GM23338 (cell line): ENCODE results near the gene PDE4D. TPM values are rescaled to one million over a fixed set of nuclear protein-coding genes. Genes with fewer than 3 reads are reported as not detected.

Experiments
- ATAC-seq: fragments of 200-7000 bp; cut with Tn5 transposase; 3 replicates; pipeline ENCODE4 v1.9.1; 2020
- DNase-seq: peaks from one replicate; pipeline ENCODE4 v3.0.0-alpha.2; 2015; ENCODE audit warnings: low spot score
- H2AFZ ChIP-seq: fragments of 200-600 bp; sonication (generic); 2 replicates; pipeline ENCODE4 v1.8.0; 2016; ENCODE audit warnings: antibody characterized with exemption, mild to moderate bottlenecking, moderate library complexity
- H3F3A ChIP-seq: fragments of 200-600 bp; sonication (generic); replicated peaks from 2 replicates; pipeline ENCODE4 v1.8.0; 2017; ENCODE audit warnings: antibody characterized with exemption, mixed run types, low read depth
- H3K27ac ChIP-seq: fragments of 200-600 bp; sonication (generic); 2 replicates; pipeline ENCODE4 v1.6.1; 2016; ENCODE audit warnings: low read depth
- H3K27me3 ChIP-seq: fragments of 200-600 bp; sonication (generic); 2 replicates; pipeline ENCODE4 v1.8.0; 2016; ENCODE audit warnings: mild to moderate bottlenecking, mixed run types, moderate library complexity; ENCODE audit not compliant: insufficient read depth
- H3K36me3 ChIP-seq: fragments of 200-600 bp; sonication (generic); 2 replicates; pipeline ENCODE4 v1.8.0; 2016; ENCODE audit warnings: mild to moderate bottlenecking; ENCODE audit not compliant: insufficient read depth
- H3K4me1 ChIP-seq: fragments of 200-600 bp; sonication (generic); 2 replicates; pipeline ENCODE4 v1.8.0; 2016; ENCODE audit warnings: mild to moderate bottlenecking, moderate library complexity; ENCODE audit not compliant: insufficient read depth
- H3K4me2 ChIP-seq: fragments of 200-600 bp; sonication (generic); 2 replicates; pipeline ENCODE4 v1.7.1; 2017; ENCODE audit warnings: mixed run types
- H3K4me3 ChIP-seq: fragments of 200-600 bp; sonication (generic); 2 replicates; pipeline ENCODE4 v1.6.1; 2016; ENCODE audit warnings: mixed run types
- H3K79me2 ChIP-seq: fragments of 200-600 bp; sonication (generic); replicated peaks from 2 replicates; pipeline ENCODE4 v1.8.0; 2017; ENCODE audit warnings: mild to moderate bottlenecking; ENCODE audit not compliant: insufficient read depth
- H3K9me2 ChIP-seq: fragments of 200-600 bp; sonication (generic); 2 replicates; pipeline ENCODE4 v1.8.0; 2017; ENCODE audit not compliant: insufficient read depth
- H4K20me1 ChIP-seq: fragments of 200-600 bp; sonication (generic); replicated peaks from 2 replicates; pipeline ENCODE4 v1.8.0; 2017; ENCODE audit warnings: mild to moderate bottlenecking; ENCODE audit not compliant: insufficient read depth
- H3K27ac Mint-ChIP-seq: 2 replicates; pipeline ENCODE4 v1.8.0; 2020; ENCODE audit warnings: inconsistent platforms, mild to moderate bottlenecking, moderate library complexity, mixed read lengths
- H3K27me3 Mint-ChIP-seq: 3 replicates; pipeline ENCODE4 v1.8.0; 2022; ENCODE audit warnings: low read depth, mild to moderate bottlenecking, moderate library complexity, mixed read lengths, inconsistent platforms; ENCODE audit not compliant: insufficient read depth, poor library complexity
- H3K36me3 Mint-ChIP-seq: 3 replicates; pipeline ENCODE4 v1.8.0; 2021; ENCODE audit warnings: low read depth, mild to moderate bottlenecking, inconsistent platforms, moderate library complexity, mixed read lengths
- H3K4me1 Mint-ChIP-seq: 3 replicates; pipeline ENCODE4 v1.8.0; 2020; ENCODE audit warnings: mild to moderate bottlenecking, inconsistent platforms, mixed read lengths
- H3K4me3 Mint-ChIP-seq: 3 replicates; pipeline ENCODE4 v1.8.0; 2021; ENCODE audit warnings: moderate library complexity, mild to moderate bottlenecking, inconsistent platforms, mixed read lengths
- H3K9me3 Mint-ChIP-seq: 3 replicates; pipeline ENCODE4 v1.8.0; 2020; ENCODE audit warnings: moderate library complexity, mild to moderate bottlenecking, inconsistent platforms, mixed read lengths
- CREB1 ChIP-seq: fragments of 250-450 bp; sonication (Bioruptor Pico); IDR thresholded peaks from 2 replicates; pipeline ENCODE4 v1.5.0; 2020; ENCODE audit warnings: low read depth, mild to moderate bottlenecking, moderate library complexity
- ETS1 ChIP-seq: IDR thresholded peaks from 2 replicates; pipeline ENCODE4 v1.6.1; 2016; ENCODE audit warnings: antibody characterized with exemption
- EZH2 ChIP-seq: fragments of 200-600 bp; sonication (generic); IDR thresholded peaks from one replicate; pipeline ENCODE4 v1.8.0; 2017; ENCODE audit warnings: antibody characterized with exemption, mild to moderate bottlenecking, low read depth; ENCODE audit not compliant: unreplicated experiment
- EZH2phosphoT487 ChIP-seq: fragments of 200-600 bp; sonication (generic); IDR thresholded peaks from one replicate; pipeline ENCODE4 v1.8.1; 2018; ENCODE audit warnings: antibody characterized with exemption; ENCODE audit not compliant: unreplicated experiment
- JUNB ChIP-seq: IDR thresholded peaks from one replicate; pipeline ENCODE4 v1.6.1; 2016; ENCODE audit warnings: antibody characterized with exemption; ENCODE audit not compliant: unreplicated experiment
- NANOG ChIP-seq: IDR thresholded peaks from 2 replicates; pipeline ENCODE4 v1.6.1; 2016; ENCODE audit warnings: antibody characterized with exemption, borderline replicate concordance
- POLR2AphosphoS5 ChIP-seq: IDR thresholded peaks from 2 replicates; pipeline ENCODE4 v1.6.1; 2016; ENCODE audit warnings: antibody characterized with exemption, low read depth
- STAT1 ChIP-seq: IDR thresholded peaks from one replicate; pipeline ENCODE4 v1.6.1; 2016; ENCODE audit warnings: antibody characterized with exemption; ENCODE audit not compliant: unreplicated experiment
- ZNF114 ChIP-seq: fragments of 250-450 bp; sonication (Bioruptor Pico); IDR thresholded peaks from 2 replicates; pipeline ENCODE4 v1.5.0; 2020; ENCODE audit warnings: mild to moderate bottlenecking, moderate library complexity
- ZNF331 ChIP-seq: fragments of 250-450 bp; sonication (Bioruptor Pico); IDR thresholded peaks from 2 replicates; pipeline ENCODE4 v1.5.0; 2020; ENCODE audit warnings: low read depth, mild to moderate bottlenecking, moderate library complexity
- polyA plus RNA-seq: library from polyadenylated mRNA; unstranded; fragments of >200 nt; fragmentation: Nextera tagmentation; extraction: Ambion mirVana; gene quantifications from 2 replicates; pipeline ENCODE4 v1.2.1, GENCODE V29; 2016
- total RNA-seq: library from RNA; depleted of rRNA; stranded (reverse); fragments of >200 nt; shearing (Covaris generic); gene quantifications from 2 replicates; pipeline ENCODE4 v1.2.3, GENCODE V29; 2014
- TF ChIP-seq, protein P1 (sequence below): fragments of 250-450 bp; sonication (Bioruptor Pico); IDR thresholded peaks from 2 replicates; pipeline ENCODE4 v1.5.0; 2020; ENCODE audit warnings: mild to moderate bottlenecking, moderate library complexity
- TF ChIP-seq, protein P2 (sequence below), 2 experiments: fragments of 200-600 bp in 1 of 2; sonication (generic) in 1 of 2; conservative IDR thresholded peaks; 2 replicates each; pipeline versions ENCODE4 v1.5.1 to v1.6.1; 2016 to 2017; ENCODE audit warnings: antibody characterized with exemption in 2 of 2, low read depth in 2 of 2, mild to moderate bottlenecking in 2 of 2, moderate library complexity in 1 of 2
- TF ChIP-seq, protein P3 (sequence below): IDR thresholded peaks from one replicate; pipeline ENCODE4 v1.6.1; 2018; ENCODE audit warnings: antibody characterized with exemption; ENCODE audit not compliant: unreplicated experiment

The PDE4D gene
- total and polyA plus RNA-seq, 2 experiments from 2014 or later: 2.1 to 4.7 TPM

- H3K4me3 ChIP-seq: no peak overlapping the region
- H3K9me2 ChIP-seq: no peaks in the 10 kb centered on the region; the same call in none of the 2 replicates
- no peaks in the 10 kb centered on the region for H4K20me1 ChIP-seq
- Mint-ChIP-seq H3K27ac (no peak overlapping the region), H3K9me3 (no peaks in the 10 kb centered on the region), H3K27me3 (no peaks in the 10 kb centered on the region), H3K4me3 (no peak overlapping the region), H3K36me3 (no peaks in the 10 kb centered on the region), H3K4me1 (peaks cover 14% of the 10 kb centered on the region)
- H3F3A ChIP-seq: no peaks in the 10 kb centered on the region
- H3K79me2 ChIP-seq: no peaks in the 10 kb centered on the region
- ATAC-seq: no peak
- TF ChIP-seq ETS1 (no peak), CREB1 (CRISPR knock-in tag) (no peak), EZH2phosphoT487 (no peak), NANOG (no peak), POLR2AphosphoS5 (no peak), ZNF331 (no peak), EZH2 (no peak), ZNF114 (CRISPR knock-in tag) (no peak), JUNB (no peak), STAT1 (no peak)
- TF ChIP-seq, protein P1, sequence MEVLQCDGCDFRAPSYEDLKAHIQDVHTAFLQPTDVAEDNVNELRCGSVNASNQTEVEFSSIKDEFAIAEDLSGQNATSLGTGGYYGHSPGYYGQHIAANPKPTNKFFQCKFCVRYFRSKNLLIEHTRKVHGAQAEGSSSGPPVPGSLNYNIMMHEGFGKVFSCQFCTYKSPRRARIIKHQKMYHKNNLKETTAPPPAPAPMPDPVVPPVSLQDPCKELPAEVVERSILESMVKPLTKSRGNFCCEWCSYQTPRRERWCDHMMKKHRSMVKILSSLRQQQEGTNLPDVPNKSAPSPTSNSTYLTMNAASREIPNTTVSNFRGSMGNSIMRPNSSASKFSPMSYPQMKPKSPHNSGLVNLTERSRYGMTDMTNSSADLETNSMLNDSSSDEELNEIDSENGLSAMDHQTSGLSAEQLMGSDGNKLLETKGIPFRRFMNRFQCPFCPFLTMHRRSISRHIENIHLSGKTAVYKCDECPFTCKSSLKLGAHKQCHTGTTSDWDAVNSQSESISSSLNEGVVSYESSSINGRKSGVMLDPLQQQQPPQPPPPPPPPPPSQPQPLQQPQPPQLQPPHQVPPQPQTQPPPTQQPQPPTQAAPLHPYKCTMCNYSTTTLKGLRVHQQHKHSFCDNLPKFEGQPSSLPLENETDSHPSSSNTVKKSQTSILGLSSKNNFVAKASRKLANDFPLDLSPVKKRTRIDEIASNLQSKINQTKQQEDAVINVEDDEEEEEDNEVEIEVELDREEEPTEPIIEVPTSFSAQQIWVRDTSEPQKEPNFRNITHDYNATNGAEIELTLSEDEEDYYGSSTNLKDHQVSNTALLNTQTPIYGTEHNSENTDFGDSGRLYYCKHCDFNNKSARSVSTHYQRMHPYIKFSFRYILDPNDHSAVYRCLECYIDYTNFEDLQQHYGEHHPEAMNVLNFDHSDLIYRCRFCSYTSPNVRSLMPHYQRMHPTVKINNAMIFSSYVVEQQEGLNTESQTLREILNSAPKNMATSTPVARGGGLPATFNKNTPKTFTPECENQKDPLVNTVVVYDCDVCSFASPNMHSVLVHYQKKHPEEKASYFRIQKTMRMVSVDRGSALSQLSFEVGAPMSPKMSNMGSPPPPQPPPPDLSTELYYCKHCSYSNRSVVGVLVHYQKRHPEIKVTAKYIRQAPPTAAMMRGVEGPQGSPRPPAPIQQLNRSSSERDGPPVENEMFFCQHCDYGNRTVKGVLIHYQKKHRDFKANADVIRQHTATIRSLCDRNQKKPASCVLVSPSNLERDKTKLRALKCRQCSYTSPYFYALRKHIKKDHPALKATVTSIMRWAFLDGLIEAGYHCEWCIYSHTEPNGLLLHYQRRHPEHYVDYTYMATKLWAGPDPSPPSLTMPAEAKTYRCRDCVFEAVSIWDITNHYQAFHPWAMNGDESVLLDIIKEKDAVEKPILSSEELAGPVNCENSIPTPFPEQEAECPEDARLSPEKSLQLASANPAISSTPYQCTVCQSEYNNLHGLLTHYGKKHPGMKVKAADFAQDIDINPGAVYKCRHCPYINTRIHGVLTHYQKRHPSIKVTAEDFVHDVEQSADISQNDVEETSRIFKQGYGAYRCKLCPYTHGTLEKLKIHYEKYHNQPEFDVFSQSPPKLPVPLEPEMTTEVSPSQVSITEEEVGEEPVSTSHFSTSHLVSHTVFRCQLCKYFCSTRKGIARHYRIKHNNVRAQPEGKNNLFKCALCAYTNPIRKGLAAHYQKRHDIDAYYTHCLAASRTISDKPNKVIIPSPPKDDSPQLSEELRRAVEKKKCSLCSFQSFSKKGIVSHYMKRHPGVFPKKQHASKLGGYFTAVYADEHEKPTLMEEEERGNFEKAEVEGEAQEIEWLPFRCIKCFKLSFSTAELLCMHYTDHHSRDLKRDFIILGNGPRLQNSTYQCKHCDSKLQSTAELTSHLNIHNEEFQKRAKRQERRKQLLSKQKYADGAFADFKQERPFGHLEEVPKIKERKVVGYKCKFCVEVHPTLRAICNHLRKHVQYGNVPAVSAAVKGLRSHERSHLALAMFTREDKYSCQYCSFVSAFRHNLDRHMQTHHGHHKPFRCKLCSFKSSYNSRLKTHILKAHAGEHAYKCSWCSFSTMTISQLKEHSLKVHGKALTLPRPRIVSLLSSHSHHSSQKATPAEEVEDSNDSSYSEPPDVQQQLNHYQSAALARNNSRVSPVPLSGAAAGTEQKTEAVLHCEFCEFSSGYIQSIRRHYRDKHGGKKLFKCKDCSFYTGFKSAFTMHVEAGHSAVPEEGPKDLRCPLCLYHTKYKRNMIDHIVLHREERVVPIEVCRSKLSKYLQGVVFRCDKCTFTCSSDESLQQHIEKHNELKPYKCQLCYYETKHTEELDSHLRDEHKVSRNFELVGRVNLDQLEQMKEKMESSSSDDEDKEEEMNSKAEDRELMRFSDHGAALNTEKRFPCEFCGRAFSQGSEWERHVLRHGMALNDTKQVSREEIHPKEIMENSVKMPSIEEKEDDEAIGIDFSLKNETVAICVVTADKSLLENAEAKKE (CRISPR knock-in tag): no peak
- TF ChIP-seq, protein P2, sequence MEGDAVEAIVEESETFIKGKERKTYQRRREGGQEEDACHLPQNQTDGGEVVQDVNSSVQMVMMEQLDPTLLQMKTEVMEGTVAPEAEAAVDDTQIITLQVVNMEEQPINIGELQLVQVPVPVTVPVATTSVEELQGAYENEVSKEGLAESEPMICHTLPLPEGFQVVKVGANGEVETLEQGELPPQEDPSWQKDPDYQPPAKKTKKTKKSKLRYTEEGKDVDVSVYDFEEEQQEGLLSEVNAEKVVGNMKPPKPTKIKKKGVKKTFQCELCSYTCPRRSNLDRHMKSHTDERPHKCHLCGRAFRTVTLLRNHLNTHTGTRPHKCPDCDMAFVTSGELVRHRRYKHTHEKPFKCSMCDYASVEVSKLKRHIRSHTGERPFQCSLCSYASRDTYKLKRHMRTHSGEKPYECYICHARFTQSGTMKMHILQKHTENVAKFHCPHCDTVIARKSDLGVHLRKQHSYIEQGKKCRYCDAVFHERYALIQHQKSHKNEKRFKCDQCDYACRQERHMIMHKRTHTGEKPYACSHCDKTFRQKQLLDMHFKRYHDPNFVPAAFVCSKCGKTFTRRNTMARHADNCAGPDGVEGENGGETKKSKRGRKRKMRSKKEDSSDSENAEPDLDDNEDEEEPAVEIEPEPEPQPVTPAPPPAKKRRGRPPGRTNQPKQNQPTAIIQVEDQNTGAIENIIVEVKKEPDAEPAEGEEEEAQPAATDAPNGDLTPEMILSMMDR (conservative IDR thresholded peaks at IDR 0.05; ENCODE audit: low read depth in 2 of 2): no peak
- TF ChIP-seq, protein P3, sequence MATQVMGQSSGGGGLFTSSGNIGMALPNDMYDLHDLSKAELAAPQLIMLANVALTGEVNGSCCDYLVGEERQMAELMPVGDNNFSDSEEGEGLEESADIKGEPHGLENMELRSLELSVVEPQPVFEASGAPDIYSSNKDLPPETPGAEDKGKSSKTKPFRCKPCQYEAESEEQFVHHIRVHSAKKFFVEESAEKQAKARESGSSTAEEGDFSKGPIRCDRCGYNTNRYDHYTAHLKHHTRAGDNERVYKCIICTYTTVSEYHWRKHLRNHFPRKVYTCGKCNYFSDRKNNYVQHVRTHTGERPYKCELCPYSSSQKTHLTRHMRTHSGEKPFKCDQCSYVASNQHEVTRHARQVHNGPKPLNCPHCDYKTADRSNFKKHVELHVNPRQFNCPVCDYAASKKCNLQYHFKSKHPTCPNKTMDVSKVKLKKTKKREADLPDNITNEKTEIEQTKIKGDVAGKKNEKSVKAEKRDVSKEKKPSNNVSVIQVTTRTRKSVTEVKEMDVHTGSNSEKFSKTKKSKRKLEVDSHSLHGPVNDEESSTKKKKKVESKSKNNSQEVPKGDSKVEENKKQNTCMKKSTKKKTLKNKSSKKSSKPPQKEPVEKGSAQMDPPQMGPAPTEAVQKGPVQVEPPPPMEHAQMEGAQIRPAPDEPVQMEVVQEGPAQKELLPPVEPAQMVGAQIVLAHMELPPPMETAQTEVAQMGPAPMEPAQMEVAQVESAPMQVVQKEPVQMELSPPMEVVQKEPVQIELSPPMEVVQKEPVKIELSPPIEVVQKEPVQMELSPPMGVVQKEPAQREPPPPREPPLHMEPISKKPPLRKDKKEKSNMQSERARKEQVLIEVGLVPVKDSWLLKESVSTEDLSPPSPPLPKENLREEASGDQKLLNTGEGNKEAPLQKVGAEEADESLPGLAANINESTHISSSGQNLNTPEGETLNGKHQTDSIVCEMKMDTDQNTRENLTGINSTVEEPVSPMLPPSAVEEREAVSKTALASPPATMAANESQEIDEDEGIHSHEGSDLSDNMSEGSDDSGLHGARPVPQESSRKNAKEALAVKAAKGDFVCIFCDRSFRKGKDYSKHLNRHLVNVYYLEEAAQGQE: no peak
- H3K4me1 ChIP-seq: peaks cover 13% of the 10 kb centered on the region
- H2AFZ ChIP-seq: no peak overlapping the region
- no peak overlapping the region for H3K27ac ChIP-seq
- H3K27me3 ChIP-seq: no peaks in the 10 kb centered on the region
- DNase-seq: no peak
- no peaks in the 10 kb centered on the region for H3K36me3 ChIP-seq
- H3K4me2 ChIP-seq: no peak overlapping the region
Observed at GRCh38 chr5:59319250-59319649, 574.3 kb downstream of the PDE4D start.
